GM18508 (cell line): ENCODE data around the gene NT5DC3.

Experiments
- ATAC-seq: cut with Tn5 transposase; IDR thresholded peaks from one replicate; pipeline ENCODE4 v1.9.1; 2021; ENCODE audit warnings: moderate number of reproducible peaks; ENCODE audit not compliant: insufficient read depth, unreplicated experiment

The NT5DC3 gene

GRCh38 chr12:103791350-103791920, 49.6 kb downstream of the NT5DC3 start:
- no peak for ATAC-seq

- no peak for ATAC-seq
Observed at GRCh38 chr12:103786201-103786600, 54.8 kb downstream of the NT5DC3 start.

GRCh38 chr12:103785243-103786031, 55.6 kb downstream of the NT5DC3 start:
- ATAC-seq, result no peak

GRCh38 chr12:103783744-103784664, 57.0 kb downstream of the NT5DC3 start:
- no peak for ATAC-seq

DNA sequence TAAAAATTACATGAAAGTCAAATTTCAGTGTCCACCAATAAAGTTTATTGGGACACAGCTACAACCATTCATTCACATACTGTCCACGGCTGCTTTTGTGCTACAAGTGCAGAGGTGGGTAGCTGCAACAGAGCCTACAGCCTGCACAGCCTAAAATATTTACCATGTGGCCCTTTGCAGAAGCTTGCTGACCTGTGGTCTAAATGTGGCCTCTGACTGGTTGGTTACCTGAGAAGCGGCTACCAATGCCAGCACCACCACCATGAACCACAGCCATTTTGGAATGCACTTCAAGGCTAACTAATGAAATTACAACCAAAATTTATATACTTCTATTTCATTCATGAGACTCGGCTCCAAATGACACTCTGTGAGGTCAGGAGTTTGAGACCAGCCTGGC, 58.6 kb downstream of the NT5DC3 start:
- ATAC-seq, result no peak

DNA sequence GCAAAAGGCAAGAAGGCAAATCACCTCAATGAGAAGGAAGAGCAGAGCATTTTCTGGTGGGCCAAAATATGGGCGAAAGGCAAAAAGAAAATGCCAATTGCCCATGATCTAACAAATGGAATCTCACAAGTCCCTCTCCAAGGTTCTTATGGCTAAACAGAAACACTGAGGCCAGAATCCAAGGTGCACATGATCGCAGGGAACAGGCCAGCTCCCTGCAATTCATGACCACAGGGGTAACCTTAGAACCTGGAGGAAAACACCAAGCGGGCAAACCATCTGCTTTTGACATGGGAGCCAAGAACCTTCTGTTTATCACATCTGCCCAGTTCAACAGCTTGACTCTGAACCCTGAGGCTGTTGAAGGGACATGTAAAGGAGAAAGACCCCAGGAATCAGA, 60.0 kb downstream of the NT5DC3 start:
- no peak for ATAC-seq

GRCh38 chr12:103780093-103780440, 61.0 kb downstream of the NT5DC3 start:
- no peak for ATAC-seq

DNA sequence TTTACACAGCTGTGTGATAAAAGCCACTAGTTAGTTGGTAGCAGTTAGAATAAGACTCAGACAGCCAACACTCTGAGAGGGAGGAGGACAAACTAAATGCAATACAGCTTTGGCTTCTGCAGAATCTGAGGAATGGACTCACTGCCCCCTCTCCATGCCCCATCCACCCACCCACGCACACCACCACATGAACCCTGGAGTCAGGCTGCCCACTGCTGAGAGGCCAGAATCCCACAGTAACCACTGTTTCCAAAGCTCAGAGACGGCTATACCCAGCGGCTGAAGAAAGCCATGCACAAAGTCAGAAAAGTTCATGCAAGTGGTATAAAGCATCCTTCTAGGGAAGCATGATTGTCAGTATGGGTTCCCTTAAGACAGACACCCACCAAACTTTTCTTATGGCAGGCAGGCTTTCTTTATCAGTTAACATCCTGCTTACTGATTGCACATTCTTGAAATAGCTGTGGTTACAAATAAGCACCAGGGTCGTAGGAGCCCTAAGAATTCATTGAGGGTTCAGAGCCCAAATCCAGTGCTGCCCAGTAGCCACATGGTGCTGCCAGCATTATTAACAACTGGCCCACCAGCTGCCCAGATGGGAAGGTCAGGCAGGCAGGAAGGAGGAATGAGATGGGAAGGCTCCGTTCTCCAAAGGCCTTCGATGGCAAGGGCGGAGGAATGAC, 61.5 kb downstream of the NT5DC3 start:
- ATAC-seq, result no peak

- no peak for ATAC-seq
Observed at GRCh38 chr12:103778781-103779180, 62.3 kb downstream of the NT5DC3 start.

- no peak for ATAC-seq
Observed at GRCh38 chr12:103774977-103775560, 66.0 kb downstream of the NT5DC3 start.

DNA sequence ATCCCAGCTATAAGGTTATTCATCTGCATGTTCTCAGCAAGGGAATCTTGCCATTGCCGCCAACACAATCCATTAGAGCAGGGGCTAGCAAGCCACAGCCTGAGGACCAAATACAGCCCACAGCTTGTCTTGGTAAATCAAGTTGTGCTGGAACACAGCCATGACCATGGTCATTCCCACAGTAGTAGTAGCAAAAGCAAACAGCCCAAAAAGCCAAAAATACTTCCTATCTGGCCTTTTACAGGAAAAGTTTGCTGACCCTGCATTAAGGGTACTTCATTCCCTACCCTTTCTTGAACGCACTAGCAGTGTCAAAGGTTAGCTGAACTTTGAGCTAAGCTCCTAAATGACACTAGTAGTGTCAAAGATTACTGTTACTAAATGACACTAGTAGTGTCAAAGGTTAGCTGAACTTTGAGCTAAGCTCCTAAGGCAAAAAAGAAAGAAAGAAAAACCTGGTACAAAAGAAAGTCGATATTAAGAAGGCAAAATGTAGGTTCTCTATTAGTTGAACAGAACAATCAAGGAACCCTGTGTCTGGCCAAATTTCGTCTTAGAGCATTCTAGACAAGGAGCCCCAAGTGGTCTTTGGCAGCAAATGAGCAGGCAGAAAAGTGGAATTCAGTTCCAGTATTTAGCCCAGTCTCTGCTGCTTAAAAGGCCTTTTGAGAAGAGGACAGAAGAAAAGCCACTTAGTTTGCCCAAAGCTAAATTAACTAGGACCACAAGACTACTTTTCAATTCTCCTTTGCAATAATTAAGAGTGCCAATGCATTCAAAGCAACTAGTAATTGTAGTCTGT, 67.7 kb downstream of the NT5DC3 start:
- ATAC-seq, result no peak

GRCh38 chr12:103772367-103773108, 68.5 kb downstream of the NT5DC3 start:
- no peak for ATAC-seq

DNA sequence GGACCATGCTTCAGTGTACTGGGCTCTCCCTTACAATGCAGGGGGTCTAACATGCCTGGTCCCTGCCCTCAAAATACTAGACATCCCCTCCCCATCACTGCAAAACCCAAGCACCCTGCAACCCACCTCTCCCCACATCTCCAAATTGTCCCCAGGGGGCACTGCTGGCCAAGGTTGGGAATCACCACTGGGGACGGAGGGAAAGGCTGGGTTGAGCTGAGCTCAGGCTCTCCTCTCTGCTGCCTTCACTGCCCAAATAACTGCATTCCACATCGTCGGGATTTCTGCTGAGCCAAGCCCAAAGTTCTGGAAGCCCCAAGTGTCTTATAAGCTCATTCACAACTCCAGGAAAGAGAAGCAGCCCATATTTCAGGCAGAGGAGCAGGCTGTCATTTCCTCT, 69.6 kb downstream of the NT5DC3 start:
- ATAC-seq, result no peak

GRCh38 chr12:103769240-103769945, 71.6 kb downstream of the NT5DC3 start:
- no peak for ATAC-seq

DNA sequence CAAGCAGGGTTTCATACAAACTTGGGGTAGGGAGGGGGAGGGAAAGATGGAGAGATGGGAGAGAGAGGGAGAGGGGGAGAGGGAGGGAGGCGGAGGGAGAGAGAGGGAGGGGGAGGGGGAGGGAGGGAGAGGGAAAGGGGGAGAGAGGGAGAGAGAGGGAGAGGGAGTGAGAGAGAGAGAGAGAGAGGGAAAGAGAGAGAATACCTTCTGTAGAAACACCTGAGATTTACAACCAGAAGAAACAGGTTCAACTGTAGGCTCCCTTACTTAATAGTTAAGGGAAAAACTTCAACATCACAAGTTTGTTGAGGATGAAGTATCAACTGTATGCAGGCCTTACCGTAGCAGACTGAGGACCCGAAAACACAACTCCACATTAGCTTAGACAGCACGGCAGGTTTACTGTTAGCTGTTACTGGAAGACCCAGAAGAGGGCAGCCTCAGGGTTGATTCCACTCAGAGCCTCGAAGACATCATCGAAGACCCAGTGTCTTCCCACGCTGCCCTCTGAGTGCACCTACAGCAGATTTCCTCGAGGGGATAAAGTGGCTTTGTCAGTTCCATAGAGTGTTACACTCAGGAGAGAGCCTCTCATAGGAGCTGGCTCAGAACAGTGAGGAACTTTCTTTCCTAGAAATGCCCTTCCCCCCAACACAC, 72.4 kb downstream of the NT5DC3 start:
- no peak for ATAC-seq

- no peak for ATAC-seq
Observed at GRCh38 chr12:103766028-103766427, 75.0 kb downstream of the NT5DC3 start.

DNA sequence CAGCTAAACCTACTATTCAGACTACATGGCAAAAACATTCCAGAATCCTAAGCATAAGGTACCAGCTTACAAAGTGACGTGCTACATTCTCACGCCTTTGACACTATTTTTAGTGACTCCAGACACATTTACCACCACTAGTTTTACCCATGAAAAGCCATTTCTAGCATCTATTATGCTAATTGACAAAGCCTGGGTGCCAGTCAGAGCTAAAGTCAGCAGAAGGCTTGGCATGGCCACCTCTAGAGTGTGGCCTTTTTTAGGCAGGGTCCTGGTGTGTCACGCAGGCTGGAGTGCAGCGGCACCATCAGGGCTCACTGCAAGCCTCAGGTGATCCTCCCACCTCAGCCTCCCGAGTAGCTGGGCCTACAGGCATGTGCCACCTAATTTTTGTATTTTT, 75.7 kb downstream of the NT5DC3 start:
- no peak for ATAC-seq

DNA sequence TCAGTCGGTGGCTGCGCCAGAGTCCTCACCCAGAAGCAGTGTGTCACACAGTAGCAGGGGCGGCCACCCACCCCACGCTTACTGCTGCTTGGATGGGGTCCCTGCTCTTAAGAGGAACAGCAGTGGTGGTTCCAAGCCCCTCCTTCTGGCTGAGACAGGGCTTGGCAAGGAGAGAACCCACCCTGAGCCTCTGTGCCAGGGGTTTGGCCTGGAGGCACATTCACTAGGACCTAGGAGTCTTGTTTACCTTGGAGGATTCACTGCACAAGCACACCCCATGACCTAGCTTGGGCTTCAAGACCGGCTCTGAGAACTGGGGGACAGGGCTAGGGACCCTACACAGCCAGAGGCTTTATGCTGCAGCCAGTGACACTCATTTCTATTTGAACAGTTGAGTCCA, 78.6 kb downstream of the NT5DC3 start:
- no peak for ATAC-seq
